Skeletal muscle satellite cell (primary cell): Measurements from ENCODE around the gene DDX43. TPM values are rescaled to one million over a fixed set of nuclear protein-coding genes. Genes with fewer than 3 reads are reported as not detected.
"Not testable (repeated sequence)": the region's sequence is repeated elsewhere in the genome, so short reads cannot be mapped to it uniquely, and the experiment has no call there.

Source experiments
- H3K27me3 ChIP-seq: 2 replicates; pipeline ENCODE4 v1.7.0; 2013; ENCODE audit warnings: low read length; ENCODE audit not compliant: control insufficient read depth, insufficient read depth
- H3K36me3 ChIP-seq: 2 replicates; pipeline ENCODE4 v1.7.0; 2013; ENCODE audit warnings: mild to moderate bottlenecking, control low read depth, low read length; ENCODE audit not compliant: insufficient read depth
- H3K4me1 ChIP-seq: 2 replicates; pipeline ENCODE4 v1.7.0; 2013; ENCODE audit warnings: low read length; ENCODE audit not compliant: control insufficient read depth, insufficient read depth
- H3K4me2 ChIP-seq: 2 replicates; pipeline ENCODE4 v1.7.0; 2013; ENCODE audit warnings: mild to moderate bottlenecking, low read length
- H3K4me3 ChIP-seq: 2 replicates; pipeline ENCODE4 v1.7.0; 2013; ENCODE audit warnings: low read length
- H3K9ac ChIP-seq: 2 replicates; pipeline ENCODE4 v1.7.0; 2013; ENCODE audit warnings: mild to moderate bottlenecking, low read depth, low read length, moderate library complexity
- H3K9me3 ChIP-seq: replicated peaks from 2 replicates; pipeline ENCODE4 v1.7.0; 2013; ENCODE audit warnings: mild to moderate bottlenecking, control low read depth, low read length
- small RNA-seq: library from RNA; depleted of rRNA; stranded (forward); fragments of <200 nt; gene quantifications from one replicate; pipeline ENCODE3, GENCODE V24; 2012

DDX43 gene

GRCh38 chr6:73452107-73452461 is 57.5 kb downstream of the DDX43 start, which contains the start of gene CGAS:
CGAS (minus strand) TSS chr6:73452297; CDS start chr6:73452181, 116 bp downstream.
- Histone ChIP-seq H3K27me3 (no peaks in the 10 kb centered on the region), H3K4me2 (peak within 1 kb of the TSS; percentile 78), H3K9me3 (no peaks in the 10 kb centered on the region), H3K36me3 (peaks cover 8% of the 10 kb centered on the region), H3K4me1 (peaks cover 6% of the 10 kb centered on the region), H3K9ac (peak within 1 kb of the TSS; percentile 91), H3K4me3 (peak within 1 kb of the TSS; percentile 74)

GRCh38 chr6:73455865-73456629 is 61.4 kb downstream of the DDX43 start:
- no peak overlapping the region for H3K4me3 ChIP-seq

GRCh38 chr6:73459474-73459873 is 64.8 kb downstream of the DDX43 start:
- H3K9ac ChIP-seq, H3K36me3 ChIP-seq, H3K27me3 ChIP-seq, H3K9me3 ChIP-seq, H3K4me1 ChIP-seq, H3K4me2 ChIP-seq, H3K4me3 ChIP-seq: not testable (repeated sequence)

More at GRCh38 chr6:73455865-73456629, 61.4 kb downstream of the DDX43 start:
- Histone ChIP-seq H3K4me1 (peaks cover 6% of the 10 kb centered on the region), H3K36me3 (no peaks in the 10 kb centered on the region), H3K9me3 (no peaks in the 10 kb centered on the region), H3K27me3 (no peaks in the 10 kb centered on the region), H3K9ac (no peak overlapping the region), H3K4me2 (no peak overlapping the region)

- Histone ChIP-seq H3K4me2 (no peak overlapping the region), H3K4me1 (peaks cover 3% of the 10 kb centered on the region), H3K27me3 (no peaks in the 10 kb centered on the region), H3K9me3 (no peaks in the 10 kb centered on the region), H3K4me3 (no peak overlapping the region), H3K36me3 (no peaks in the 10 kb centered on the region), H3K9ac (no peak overlapping the region)
Measured at GRCh38 chr6:73460056-73460455, 65.4 kb downstream of the DDX43 start.

- Histone ChIP-seq H3K9me3 (no peaks in the 10 kb centered on the region), H3K4me1 (peaks cover 3% of the 10 kb centered on the region), H3K4me2 (peak within 1 kb of the TSS; percentile 76), H3K36me3 (peaks cover 8% of the 10 kb centered on the region), H3K9ac (peak within 1 kb of the TSS; percentile 93), H3K27me3 (no peaks in the 10 kb centered on the region), H3K4me3 (peak within 1 kb of the TSS; percentile 85)
Measured at GRCh38 chr6:73461537-73462350, 67.1 kb downstream of the DDX43 start, which contains the start of gene MTO1. MTO1 (plus strand) TSS chr6:73461737; CDS start chr6:73461855, 118 bp downstream.

Small RNAs within 50 kb of the gene (small RNA-seq; reads per million reads assigned to genes)
- not detected for gene RNU6-975P
- gene RPL39P3, result 2.2 reads per million, percentile 68 among the genes with 10 or more reads in this experiment
